Spleen (tissue), 11 donors: Measurements from ENCODE around the gene TMEM119. TPM values are rescaled to one million over a fixed set of nuclear protein-coding genes. Genes with fewer than 3 reads are reported as not detected.
"Not testable (repeated sequence)": the region's sequence is repeated elsewhere in the genome, so short reads cannot be mapped to it uniquely, and the experiment has no call there.

Source experiments
- DNase-seq: peaks from one replicate; pipeline ENCODE4 v3.0.0-alpha.2; 2020
- H3K27ac ChIP-seq, 8 donors: fragments of 200-600 bp; sonication (generic) in 7 of 8; 1 replicate in 4 of 8; 2 replicates in 4 of 8; pipeline versions ENCODE4 v1.5.0 to v1.8.0; 2016 to 2021; ENCODE audit warnings: inconsistent platforms in 4 of 8, mild to moderate bottlenecking in 4 of 8, moderate library complexity in 1 of 8
- H3K27me3 ChIP-seq, 7 donors: fragments of 200-600 bp; sonication (generic) in 6 of 7; replicated peaks in 1 of 7; 1 replicate in 4 of 7; 2 replicates in 3 of 7; pipeline versions ENCODE4 v1.5.0 to v1.8.0; 2016 to 2021; ENCODE audit warnings: inconsistent platforms in 3 of 7, mild to moderate bottlenecking in 1 of 7
- H3K36me3 ChIP-seq, 6 donors: fragments of 200-600 bp; sonication (generic) in 5 of 6; 1 replicate in 4 of 6; 2 replicates in 2 of 6; pipeline versions ENCODE4 v1.5.0 to v1.8.0; 2016 to 2021; ENCODE audit warnings: inconsistent platforms in 2 of 6
- H3K4me1 ChIP-seq, 6 donors: fragments of 200-600 bp; sonication (generic) in 5 of 6; 1 replicate in 3 of 6; 2 replicates in 3 of 6; pipeline versions ENCODE4 v1.5.0 to v1.8.0; 2016 to 2021; ENCODE audit warnings: inconsistent platforms in 3 of 6
- H3K4me3 ChIP-seq, 8 donors: fragments of 200-600 bp; sonication (generic) in 7 of 8; 1 replicate in 4 of 8; 2 replicates in 4 of 8; pipeline versions ENCODE4 v1.5.0 to v1.8.0; 2016 to 2021; ENCODE audit warnings: inconsistent platforms in 4 of 8, mild to moderate bottlenecking in 4 of 8, moderate library complexity in 2 of 8
- H3K9me3 ChIP-seq, 8 donors: fragments of 200-600 bp; sonication (generic) in 7 of 8; 1 replicate in 4 of 8; 2 replicates in 4 of 8; pipeline versions ENCODE4 v1.5.0 to v1.8.0; 2016 to 2021; ENCODE audit warnings: inconsistent platforms in 4 of 8
- POLR2A ChIP-seq, 3 donors: fragments of 450-650 bp; IDR thresholded peaks; one replicate each; pipeline ENCODE4 v1.5.1; 2017; ENCODE audit warnings: antibody characterized with exemption in 3 of 3, mild to moderate bottlenecking in 1 of 3
- POLR2AphosphoS5 ChIP-seq, 3 donors: sonication (generic); formaldehyde crosslinking; IDR thresholded peaks; one replicate each; pipeline ENCODE4 v1.5.1; 2017; ENCODE audit warnings: antibody characterized with exemption in 3 of 3
- WGBS, 5 donors: extraction: QIAGEN DNeasy Blood & Tissue Kit in 3 of 5; methylation state at CpG; one replicate each; pipeline versions ENCODE4 v1.1.5 to v1.1.7; 2013 to 2018; 5-methylcytosine and 5-hydroxymethylcytosine counted together
- intact Hi-C: fragments of 100-400 bp; cut with DNase I; formaldehyde crosslinking; loops from one replicate; pipeline ENCODE4 v1.15.0; 2023; ENCODE audit warnings: low total_unique reads
- polyA plus RNA-seq, 3 donors: library from polyadenylated mRNA; stranded (reverse); fragments of 200-250 nt; gene quantifications; one replicate each; pipeline ENCODE4 v1.2.1, GENCODE V29; 2013
- total RNA-seq, 7 donors: library from RNA; depleted of rRNA in 3 of 7; stranded (reverse); fragments of >200 nt in 3 of 7; fragmentation: NEBNext Ultra II Directional in 4 of 7; extraction: Animal tissue kit (Norgen Biotek cat#: 25700) in 4 of 7; gene quantifications; one replicate each; pipeline versions ENCODE4 v1.1.0 to v1.2.1, GENCODE V29; 2016 to 2021
- TF ChIP-seq, protein P1 (sequence below), 11 experiments: fragments of 200-600 bp in 7 of 11; fragments of 450-650 bp in 4 of 11; sonication (generic) in 4 of 11; IDR thresholded peaks in 8 of 11; conservative IDR thresholded peaks in 3 of 11; 1 replicate in 7 of 11; 2 replicates in 4 of 11; pipeline versions ENCODE4 v1.4.0 to v1.8.0; 2016 to 2021; ENCODE audit warnings: antibody characterized with exemption in 11 of 11, inconsistent platforms in 4 of 11, mild to moderate bottlenecking in 1 of 11
- donor health status: healthy with polysubstance abuse.
- donor health status: DM: no; HTN: no; CAD: no; lungs with moderate emphysema.
- donor health status: DM: no; HTN: no; CAD: no.
- donor health status: Bipolar disorder and iron deficiency.
- donor health status: healthy.
- donor health status: DM: no; HTN: no; CAD: no.
- donor health status: DM: yes; HTN: yes; CAD: no.

Gene TMEM119
- total and polyA plus RNA-seq, 10 donors = 8.8 to 50.0 (median 16.2) TPM

GRCh38 chr12:108578264-108578663 is 19.6 kb downstream of the TMEM119 start:
- intact Hi-C loops = no loop called here
- 60 to 100% (median 69%) methylated on average over 2 of the region's 2 CpGs for WGBS, 5 donors
- H3K9me3 ChIP-seq = no peaks in the 10 kb centered on the region
- TF ChIP-seq, protein P1, sequence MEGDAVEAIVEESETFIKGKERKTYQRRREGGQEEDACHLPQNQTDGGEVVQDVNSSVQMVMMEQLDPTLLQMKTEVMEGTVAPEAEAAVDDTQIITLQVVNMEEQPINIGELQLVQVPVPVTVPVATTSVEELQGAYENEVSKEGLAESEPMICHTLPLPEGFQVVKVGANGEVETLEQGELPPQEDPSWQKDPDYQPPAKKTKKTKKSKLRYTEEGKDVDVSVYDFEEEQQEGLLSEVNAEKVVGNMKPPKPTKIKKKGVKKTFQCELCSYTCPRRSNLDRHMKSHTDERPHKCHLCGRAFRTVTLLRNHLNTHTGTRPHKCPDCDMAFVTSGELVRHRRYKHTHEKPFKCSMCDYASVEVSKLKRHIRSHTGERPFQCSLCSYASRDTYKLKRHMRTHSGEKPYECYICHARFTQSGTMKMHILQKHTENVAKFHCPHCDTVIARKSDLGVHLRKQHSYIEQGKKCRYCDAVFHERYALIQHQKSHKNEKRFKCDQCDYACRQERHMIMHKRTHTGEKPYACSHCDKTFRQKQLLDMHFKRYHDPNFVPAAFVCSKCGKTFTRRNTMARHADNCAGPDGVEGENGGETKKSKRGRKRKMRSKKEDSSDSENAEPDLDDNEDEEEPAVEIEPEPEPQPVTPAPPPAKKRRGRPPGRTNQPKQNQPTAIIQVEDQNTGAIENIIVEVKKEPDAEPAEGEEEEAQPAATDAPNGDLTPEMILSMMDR (IDR thresholded peaks at IDR 0.05 in 8 of 11, conservative IDR thresholded peaks at IDR 0.05 in 3 of 11) = no peak
- TF ChIP-seq POLR2A (IDR thresholded peaks at IDR 0.05) (no peak), POLR2AphosphoS5 (IDR thresholded peaks at IDR 0.05) (no peak)
- no peak overlapping the region for H3K4me3 ChIP-seq
- H3K27ac ChIP-seq = peak overlapping the region in 1 of 8 donors; percentile 58
- no peak for DNase-seq
- H3K27me3 ChIP-seq = no peaks in the 10 kb centered on the region
- H3K36me3 ChIP-seq = no peaks in the 10 kb centered on the region
- H3K4me1 ChIP-seq = peaks cover 0 to 27% (median 3%) of the 10 kb centered on the region in 6 donors

DNA sequence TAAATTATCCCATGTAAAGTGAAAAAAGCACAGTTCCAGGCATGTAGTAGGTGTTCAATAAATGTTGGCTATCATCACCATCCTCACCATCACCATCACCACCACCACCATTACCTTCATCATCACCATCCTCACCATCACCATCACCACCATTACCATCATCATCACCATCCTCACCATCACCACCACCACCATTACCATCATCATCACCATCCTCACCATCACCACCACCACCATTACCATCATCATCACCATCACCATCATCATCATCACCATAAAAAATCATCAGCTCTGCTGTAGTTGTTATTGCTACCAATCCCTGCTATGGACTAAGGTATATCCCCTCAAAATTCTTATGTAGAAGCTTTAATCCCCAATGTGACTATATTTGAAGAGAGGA is 20.4 kb downstream of the TMEM119 start:
- Histone ChIP-seq H3K4me1 (peaks cover 0 to 35% (median 5%) of the 10 kb centered on the region in 6 donors), H3K4me3 (no peak overlapping the region), H3K36me3 (no peaks in the 10 kb centered on the region), H3K27me3 (no peaks in the 10 kb centered on the region), H3K9me3 (no peaks in the 10 kb centered on the region), H3K27ac (no peak overlapping the region)
- no peak for DNase-seq
- TF ChIP-seq POLR2A (IDR thresholded peaks at IDR 0.05) = no peak
- TF ChIP-seq POLR2AphosphoS5 (IDR thresholded peaks at IDR 0.05) = no peak
- TF ChIP-seq, protein P1 (IDR thresholded peaks at IDR 0.05 in 8 of 11, conservative IDR thresholded peaks at IDR 0.05 in 3 of 11) = no peak
- intact Hi-C loops = no loop called here

GRCh38 chr12:108576660-108577234 is 21.1 kb downstream of the TMEM119 start:
- H3K27me3 ChIP-seq = no peaks in the 10 kb centered on the region
- H3K36me3 ChIP-seq = no peaks in the 10 kb centered on the region
- H3K9me3 ChIP-seq = no peaks in the 10 kb centered on the region
- no peak for TF ChIP-seq POLR2A (IDR thresholded peaks at IDR 0.05)
- no peak for TF ChIP-seq POLR2AphosphoS5 (IDR thresholded peaks at IDR 0.05)
- TF ChIP-seq, protein P1 (IDR thresholded peaks at IDR 0.05 in 8 of 11, conservative IDR thresholded peaks at IDR 0.05 in 3 of 11) = no peak
- H3K4me1 ChIP-seq = peaks cover 0 to 41% (median 8%) of the 10 kb centered on the region in 6 donors
- no peak for DNase-seq
- H3K4me3 ChIP-seq = no peak overlapping the region
- intact Hi-C loops = no loop called here
- no peak overlapping the region for H3K27ac ChIP-seq
- WGBS, 5 donors = 54 to 79% (median 62%) methylated on average over 6 of the region's 6 CpGs

GRCh38 chr12:108575199-108575912 is 22.5 kb downstream of the TMEM119 start:
- intact Hi-C loops = no loop called here
- TF ChIP-seq, protein P1 (IDR thresholded peaks at IDR 0.05 in 8 of 11, conservative IDR thresholded peaks at IDR 0.05 in 3 of 11) = no peak
- TF ChIP-seq POLR2A (IDR thresholded peaks at IDR 0.05) (no peak), POLR2AphosphoS5 (IDR thresholded peaks at IDR 0.05) (no peak)
- Histone ChIP-seq H3K36me3 (peaks cover 0 to under 1% (median 0%) of the 10 kb centered on the region in 6 donors), H3K9me3 (no peaks in the 10 kb centered on the region), H3K27ac (peak overlapping the region in 1 of 8 donors; percentile 2), H3K4me3 (no peak overlapping the region), H3K4me1 (peaks cover 0 to 48% (median 8%) of the 10 kb centered on the region in 6 donors), H3K27me3 (no peaks in the 10 kb centered on the region)
- 87 to 94% (median 91%) methylated on average over 9 of the region's 9 CpGs for WGBS, 5 donors
- DNase-seq = no peak

- 87 to 100% (median 94%) methylated on average over 1 of the region's 1 CpG for WGBS, 5 donors
These were observed 23.6 kb downstream of the TMEM119 start for GRCh38 chr12:108574276-108574675.

More at GRCh38 chr12:108574276-108574675, 23.6 kb downstream of the TMEM119 start:
- H3K27ac ChIP-seq, H3K4me3 ChIP-seq, intact Hi-C loops, H3K27me3 ChIP-seq, DNase-seq, H3K9me3 ChIP-seq: not testable (repeated sequence)
- Histone ChIP-seq H3K36me3 (peaks cover 0 to 11% (median 9%) of the 10 kb centered on the region in 6 donors), H3K4me1 (peaks cover 2 to 52% (median 12%) of the 10 kb centered on the region in 6 donors)
